Stimulated activated CD8-positive, alpha-beta memory T cell treated with anti-CD3 and anti-CD28 coated beads, Interleukin-15, amount 100 ng/mL, for 48 hours (primary cell): ENCODE measurements around the gene ANAPC5.
"Not testable (repeated sequence)": the region's sequence is repeated elsewhere in the genome, so short reads cannot be mapped to it uniquely, and the experiment has no call there.

Experiments
- DNase-seq, 2 donors: peaks; one replicate each; pipeline ENCODE4 v3.0.0-alpha.2; 2020; ENCODE audit warnings: low read depth in 2 of 2

ANAPC5 gene

DNA sequence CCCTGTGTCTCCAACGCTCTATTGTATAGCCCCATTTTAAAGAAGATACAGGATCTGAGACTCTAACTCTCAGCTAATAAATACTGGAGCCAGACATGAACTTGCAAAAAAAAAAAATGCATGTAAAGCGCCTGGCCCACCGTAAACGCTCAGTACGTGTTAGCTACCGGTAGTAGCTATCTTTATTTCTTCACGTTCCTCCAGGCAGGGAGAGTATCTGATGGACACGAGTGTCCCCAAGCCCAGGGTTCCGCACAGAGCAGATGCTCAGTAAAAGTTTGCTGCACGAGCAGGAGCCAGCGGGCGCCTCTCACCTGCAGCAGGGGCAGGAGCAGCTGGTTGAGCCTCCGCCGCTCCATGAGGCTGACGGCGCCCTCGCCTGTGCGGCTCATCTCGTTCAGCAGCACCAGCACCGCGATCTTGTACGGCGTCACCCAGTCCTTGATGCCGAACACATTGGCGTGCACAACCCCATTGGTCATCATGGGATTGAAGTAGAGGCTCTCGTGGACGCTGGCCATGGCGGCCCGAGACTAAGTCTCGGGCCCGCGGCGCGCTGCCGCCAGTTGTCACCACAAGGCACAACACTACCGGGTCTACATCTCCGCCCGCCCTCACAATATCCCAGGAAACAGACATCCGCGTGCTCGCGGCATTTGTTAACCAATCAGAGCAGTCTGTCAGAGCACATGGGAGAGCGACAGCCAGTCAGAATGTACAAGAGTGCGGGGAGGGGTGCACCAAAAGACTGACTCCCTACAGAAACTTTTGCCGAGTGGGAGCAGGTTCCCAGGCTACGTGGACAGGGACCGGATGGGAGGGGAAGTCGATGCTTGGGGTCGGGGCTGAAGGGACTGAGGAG is at the start of gene ANAPC5:
ANAPC5 (minus strand) TSS at position 592 of the 862 bp plus-strand sequence; CDS start at position 521, 71 bp downstream.
- DNase-seq = peak; percentile 84 to 89

- peak; percentile 31 to 46 for DNase-seq
Measured at GRCh38 chr12:121400332-121401139, 48.3 kb upstream of the ANAPC5 start.

DNA sequence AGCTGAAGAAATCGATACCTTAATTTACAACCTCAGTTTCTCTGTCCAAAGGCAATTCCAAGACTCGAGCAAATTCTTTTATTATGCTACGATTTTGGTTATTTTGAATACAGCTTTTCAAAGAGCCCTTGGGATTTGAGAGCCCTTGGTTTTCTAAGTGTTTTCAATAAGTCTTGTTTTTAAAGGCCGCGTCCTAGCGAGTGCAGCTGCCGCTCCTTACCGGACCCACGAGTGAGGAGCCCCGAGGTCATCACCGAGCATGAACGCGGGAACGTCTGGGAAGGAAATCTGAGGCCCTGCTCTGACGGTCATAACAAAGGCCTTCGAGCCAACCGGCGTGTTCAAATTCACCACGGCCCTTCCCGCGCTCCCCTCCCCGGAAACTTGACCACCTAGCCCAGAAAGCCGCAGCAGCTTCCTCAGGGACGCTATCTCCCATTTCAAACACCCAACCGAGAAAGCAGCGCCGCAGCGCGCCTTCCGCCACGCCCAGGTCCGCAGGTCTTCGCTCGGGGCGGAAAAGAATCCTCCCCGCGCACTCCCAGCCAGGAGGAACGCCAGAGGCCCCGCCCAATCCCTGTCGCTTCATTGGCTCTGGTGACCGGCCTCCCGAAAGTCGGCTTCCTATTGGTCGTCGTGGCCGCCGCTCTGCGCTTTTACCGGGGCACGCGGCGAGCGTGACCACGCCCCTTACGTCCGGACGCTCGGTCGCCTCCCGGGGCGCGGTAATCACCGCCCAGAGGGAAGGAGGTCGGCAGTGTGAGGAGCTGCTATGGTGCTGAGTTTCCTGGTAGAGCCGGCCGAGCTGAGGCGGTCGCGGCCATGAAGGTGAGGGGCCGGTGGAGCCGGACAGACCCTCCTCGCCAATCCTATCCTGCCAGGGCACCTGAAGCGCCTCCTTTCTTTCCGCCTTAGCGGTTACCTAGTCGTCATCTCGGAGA is 47.5 kb upstream of the ANAPC5 start, which contains the start of gene RNF34:
RNF34 (plus strand) TSS at position 728 of the 941 bp plus-strand sequence; CDS start at position 823, 95 bp downstream.
- peak; percentile 98 for DNase-seq

DNA sequence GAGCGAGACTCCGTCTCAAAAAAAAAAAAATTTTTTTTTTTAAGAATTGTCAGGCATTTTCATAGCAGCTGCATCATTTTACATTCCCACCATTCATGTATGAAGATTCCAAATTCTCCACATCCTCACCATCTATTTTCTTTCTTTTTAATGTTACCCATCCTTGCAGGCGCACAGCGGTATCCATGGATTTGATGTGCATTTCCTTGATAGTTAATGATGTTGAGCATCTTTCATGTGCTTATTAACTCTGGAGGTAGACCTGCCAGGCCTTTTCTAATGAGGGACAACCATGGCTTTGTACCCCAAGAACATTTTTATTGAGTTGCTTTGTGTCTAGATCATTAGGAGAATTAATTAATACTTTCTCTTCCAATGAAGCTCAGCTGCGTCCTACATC is 46.1 kb upstream of the ANAPC5 start:
- no peak for DNase-seq

DNA sequence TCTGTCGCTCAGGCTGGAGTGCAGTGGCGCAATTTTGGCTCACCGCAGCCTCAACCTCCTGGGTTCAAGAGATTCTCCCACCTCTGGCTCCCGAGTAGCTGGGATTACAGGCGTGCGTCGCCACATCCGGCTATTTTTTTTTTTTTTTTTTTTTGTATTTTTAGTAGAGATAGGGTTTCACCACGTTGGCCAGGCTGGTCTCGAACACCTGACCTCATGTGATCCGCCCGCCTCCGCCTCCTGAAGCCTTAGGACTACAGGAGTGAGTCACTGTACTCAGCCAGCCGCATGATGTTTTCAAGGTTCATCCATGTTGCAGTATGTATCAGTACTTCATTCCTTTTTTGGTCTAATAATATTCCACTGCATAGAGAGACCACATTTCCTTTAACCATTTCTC is 45.3 kb upstream of the ANAPC5 start:
- DNase-seq = no peak

GRCh38 chr12:121392325-121392716 is 40.1 kb upstream of the ANAPC5 start:
- no peak for DNase-seq

DNA sequence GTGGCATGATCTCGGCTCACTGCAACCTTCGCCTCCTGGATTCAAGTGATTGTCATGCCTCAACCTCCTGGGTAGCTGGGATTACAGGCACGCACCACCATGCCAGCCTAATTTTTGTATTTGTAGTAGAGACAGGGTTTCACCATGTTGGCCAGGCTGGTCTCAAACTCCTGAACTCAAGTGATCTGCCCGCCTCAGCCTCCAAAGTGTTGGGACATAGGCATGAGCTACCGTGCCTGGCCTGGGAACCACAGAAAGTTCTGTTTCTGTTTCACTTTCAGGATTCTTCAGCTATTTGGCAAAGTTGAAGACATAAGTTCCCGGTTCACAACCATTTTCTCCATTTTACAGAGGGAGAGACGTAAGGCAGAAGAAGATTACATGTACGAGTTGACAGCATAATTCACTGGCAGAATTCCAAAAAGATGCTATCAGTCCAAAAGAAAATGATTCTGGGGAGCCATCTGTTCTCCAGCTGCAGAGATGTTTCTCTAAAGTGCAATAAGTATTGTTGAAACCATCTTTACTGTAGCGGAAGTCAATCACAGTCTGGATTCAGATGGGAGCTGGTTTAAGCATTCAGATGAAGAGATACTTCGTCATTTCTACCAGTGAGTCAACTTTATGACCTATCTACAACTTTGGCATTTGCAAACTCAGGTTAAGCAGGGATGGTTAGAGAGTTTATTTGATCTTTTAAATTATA is 39.6 kb upstream of the ANAPC5 start:
- peak; percentile 7 to 20 for DNase-seq

- no peak for DNase-seq
Measured at GRCh38 chr12:121390856-121391255, 38.6 kb upstream of the ANAPC5 start.

DNA sequence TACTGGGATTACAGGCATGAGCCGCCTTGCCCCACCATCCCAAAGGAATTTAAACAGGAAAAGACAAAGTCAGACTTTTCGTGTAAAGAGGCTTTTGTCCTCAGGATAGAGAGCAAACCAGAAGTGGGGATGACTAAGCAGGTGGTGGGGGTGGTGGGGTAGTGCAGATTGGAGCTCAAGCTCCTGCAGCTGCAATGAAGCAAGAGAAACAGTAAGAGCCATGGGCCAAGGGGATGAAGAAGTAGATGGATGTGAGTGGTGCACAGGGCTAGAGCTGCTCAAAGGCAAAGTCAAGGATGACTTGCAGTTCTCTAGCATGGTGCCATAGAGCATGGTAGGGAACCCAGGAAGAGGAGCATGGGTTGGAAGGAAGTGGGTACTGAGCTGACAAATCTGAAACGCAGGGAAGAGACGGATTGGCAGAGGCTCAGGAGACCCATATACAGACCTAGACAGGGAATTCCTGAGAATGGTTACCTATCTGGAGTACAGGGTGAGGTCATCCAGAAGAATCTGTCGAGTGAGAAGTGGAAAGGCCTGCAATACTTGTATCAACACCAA is 36.3 kb upstream of the ANAPC5 start:
- DNase-seq = no peak

DNA sequence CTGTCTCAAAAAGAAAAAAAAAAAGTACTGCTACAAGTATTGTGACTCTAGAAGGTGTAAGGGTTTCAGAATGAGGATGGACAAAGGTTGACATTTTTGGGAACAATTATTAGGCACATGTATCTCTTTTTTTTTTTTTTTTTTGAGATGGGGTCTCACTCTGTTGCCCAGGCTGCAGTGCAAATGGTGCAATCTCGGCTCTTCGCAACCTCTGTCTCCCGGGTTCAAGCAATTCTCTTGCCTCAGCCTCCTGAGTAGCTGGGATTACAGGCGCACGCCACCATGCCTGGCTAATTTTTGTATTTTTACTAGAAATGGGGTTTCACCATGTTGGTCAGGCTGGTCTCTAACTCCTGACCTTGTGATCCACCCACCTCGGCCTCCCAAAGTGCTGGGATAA is 32.7 kb upstream of the ANAPC5 start:
- not testable (repeated sequence) for DNase-seq

GRCh38 chr12:121383601-121384021 is 31.4 kb upstream of the ANAPC5 start:
- no peak for DNase-seq

- no peak for DNase-seq
Measured at GRCh38 chr12:121379945-121380344, 27.7 kb upstream of the ANAPC5 start.

DNA sequence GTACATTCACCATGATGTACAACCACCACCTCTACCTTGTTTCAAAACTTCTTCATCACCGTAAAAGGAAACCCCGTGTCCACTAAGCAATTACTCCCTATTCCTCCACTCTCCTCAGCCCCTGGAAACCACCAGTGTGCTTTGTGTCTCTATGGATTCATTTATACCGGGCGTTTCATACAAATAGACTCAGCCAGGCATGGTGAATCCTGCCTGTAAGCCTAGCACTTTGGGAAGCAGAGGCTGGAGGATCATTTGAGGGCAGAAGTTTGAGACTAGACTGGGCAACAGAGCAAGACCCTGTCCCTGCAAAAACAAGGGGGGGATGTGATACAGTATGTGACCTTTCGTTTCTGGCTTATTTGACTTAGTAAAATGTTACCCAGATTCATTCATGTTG is 26.5 kb upstream of the ANAPC5 start:
- DNase-seq = no peak

DNA sequence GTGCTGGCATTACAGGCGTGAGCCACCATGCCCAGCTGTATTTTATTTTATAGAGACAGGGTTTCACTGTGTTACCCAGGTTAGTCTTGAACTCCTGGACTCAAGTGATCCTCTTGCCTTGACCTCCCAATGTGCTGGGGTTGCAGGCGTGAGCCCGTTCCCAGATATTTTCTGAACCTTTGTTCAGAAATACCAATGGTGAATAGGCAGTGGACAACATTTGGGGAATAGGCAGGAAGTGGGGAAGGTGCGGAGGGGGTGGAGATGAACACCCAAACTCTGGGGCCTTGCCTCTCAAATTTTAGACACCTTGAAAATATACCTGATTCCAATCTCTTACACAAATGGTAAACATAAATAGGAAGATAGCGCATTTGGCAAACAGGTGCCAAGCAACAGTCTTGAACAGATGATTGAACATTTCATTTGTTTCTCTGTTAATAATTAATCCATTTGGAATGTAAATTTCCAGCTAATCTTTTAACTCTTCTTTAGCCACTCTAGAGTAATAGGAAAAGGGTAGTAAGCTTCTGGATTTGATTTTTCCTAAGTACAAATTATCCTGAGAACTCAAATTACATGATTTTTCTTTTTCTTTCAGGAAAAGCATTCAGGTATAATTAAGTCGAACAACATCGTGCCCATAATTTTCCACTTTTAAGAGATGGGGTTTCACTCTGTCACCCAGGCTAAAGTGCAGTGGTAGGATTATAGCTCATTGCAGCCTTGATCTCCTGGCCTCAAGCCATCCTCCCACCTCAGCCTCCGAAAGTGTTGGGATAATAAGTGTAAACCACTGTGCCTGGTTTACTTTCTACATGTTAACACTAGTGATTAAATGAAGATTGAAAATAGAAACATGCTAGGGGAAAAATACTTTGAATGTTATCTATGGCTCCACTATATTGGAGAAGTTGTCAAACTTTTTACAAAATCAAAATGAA is 24.8 kb upstream of the ANAPC5 start:
- no peak for DNase-seq

GRCh38 chr12:121374945-121375584 is 22.9 kb upstream of the ANAPC5 start:
- DNase-seq = not testable (repeated sequence)

GRCh38 chr12:121374336-121374735 is 22.1 kb upstream of the ANAPC5 start:
- not testable (repeated sequence) for DNase-seq

DNA sequence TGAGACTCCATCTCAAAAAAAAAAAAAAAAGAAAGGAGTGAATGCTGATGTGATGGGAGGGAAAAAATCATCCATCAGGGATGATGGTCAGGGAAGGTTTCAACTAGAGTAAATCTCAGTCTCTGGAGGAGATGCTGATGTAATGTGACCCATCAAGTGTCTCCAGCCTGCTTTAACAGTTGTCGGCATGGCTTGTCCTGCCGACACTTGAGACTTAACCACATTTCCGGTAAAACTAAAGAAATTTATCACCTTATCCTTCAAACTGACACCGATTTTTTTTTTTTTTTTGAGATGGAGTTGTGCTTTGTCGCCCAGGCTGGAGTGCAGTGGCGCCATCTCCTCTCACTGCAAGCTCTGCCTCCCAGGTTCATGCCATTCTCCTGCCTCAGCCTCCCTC is 21.5 kb upstream of the ANAPC5 start:
- DNase-seq = no peak

- DNase-seq = no peak
Measured at GRCh38 chr12:121371404-121371803, 19.2 kb upstream of the ANAPC5 start.

GRCh38 chr12:121366063-121366459 is 13.8 kb upstream of the ANAPC5 start:
- no peak for DNase-seq
